Activated T-helper 1 cell treated with anti-CD3 and anti-CD28 coated beads, Interleukin-2, amount 50 U/mL, for 16 hours (primary cell): Measurements from ENCODE around the gene REXO1.
"Not testable (repeated sequence)": the region's sequence is repeated elsewhere in the genome, so short reads cannot be mapped to it uniquely, and the experiment has no call there.

Source experiments
- DNase-seq, 2 donors: peaks; one replicate each; pipeline ENCODE4 v3.0.0-alpha.2; 2020; ENCODE audit warnings: low read depth in 1 of 2, low spot score in 1 of 2

The REXO1 gene

GRCh38 chr19:1814391-1814790 lies 33.9 kb downstream of the REXO1 start:
- DNase-seq: no peak

GRCh38 chr19:1813192-1814182 lies 34.8 kb downstream of the REXO1 start:
- DNase-seq: no peak

- DNase-seq: peak; percentile 62 to 63
Observed at GRCh38 chr19:1812426-1813191, 35.7 kb downstream of the REXO1 start.

- DNase-seq: peak in 1 of 2 donors; percentile 58
Observed at GRCh38 chr19:1811942-1812425, 36.3 kb downstream of the REXO1 start, which contains the start of gene ATP8B3. TSS of gene ATP8B3 (minus strand) at chr19:1812276. CDS start at chr19:1811736, 540 bp downstream.

GRCh38 chr19:1811472-1811894 lies 36.8 kb downstream of the REXO1 start:
- peak; percentile 24 to 36 for DNase-seq

GRCh38 chr19:1810439-1811160 lies 37.7 kb downstream of the REXO1 start:
- no peak for DNase-seq

GRCh38 chr19:1809678-1810077 lies 38.6 kb downstream of the REXO1 start:
- no peak for DNase-seq

GRCh38 chr19:1808395-1808731 lies 39.9 kb downstream of the REXO1 start:
- DNase-seq: no peak

- DNase-seq: no peak
Observed at GRCh38 chr19:1807695-1808394, 40.4 kb downstream of the REXO1 start.

GRCh38 chr19:1807030-1807694 lies 41.1 kb downstream of the REXO1 start:
- no peak for DNase-seq

GRCh38 chr19:1806184-1807029 lies 41.9 kb downstream of the REXO1 start:
- no peak for DNase-seq

- no peak for DNase-seq
Observed at GRCh38 chr19:1805401-1806183, 42.7 kb downstream of the REXO1 start.

GRCh38 chr19:1804858-1805257 lies 43.4 kb downstream of the REXO1 start:
- DNase-seq: no peak

GRCh38 chr19:1799695-1800342 lies 48.5 kb downstream of the REXO1 start:
- DNase-seq: no peak

- not testable (repeated sequence) for DNase-seq
Observed at GRCh38 chr19:1797313-1797712, 51.0 kb downstream of the REXO1 start.

- DNase-seq: no peak
Observed at GRCh38 chr19:1796395-1797142, 51.7 kb downstream of the REXO1 start.
